Neuronal stem cell (in vitro differentiated cells): ENCODE measurements around the gene PIEZO1.
"Not testable (repeated sequence)": the region's sequence is repeated elsewhere in the genome, so short reads cannot be mapped to it uniquely, and the experiment has no call there.

Experiments
- DNase-seq: peaks from one replicate; pipeline ENCODE4 v3.0.0-alpha.2; 2013; ENCODE audit warnings: low spot score
- H2AFZ ChIP-seq: one replicate; pipeline ENCODE4 v1.6.1; 2013; ENCODE audit warnings: mild to moderate bottlenecking, low read length, inconsistent platforms
- H2AK5ac ChIP-seq: 2 replicates; pipeline ENCODE4 v1.6.1; 2013; ENCODE audit warnings: low read depth, mild to moderate bottlenecking, inconsistent platforms, low read length, moderate library complexity, mixed read lengths
- H2BK120ac ChIP-seq: 2 replicates; pipeline ENCODE4 v1.6.1; 2013; ENCODE audit warnings: low read depth, mild to moderate bottlenecking, inconsistent platforms, low read length, moderate library complexity, mixed read lengths
- H2BK12ac ChIP-seq: one replicate; pipeline ENCODE4 v1.6.1; 2013; ENCODE audit warnings: low read length, inconsistent platforms
- H2BK15ac ChIP-seq: 2 replicates; pipeline ENCODE4 v1.6.1; 2013; ENCODE audit warnings: mild to moderate bottlenecking, low read length, inconsistent platforms, mixed read lengths
- H2BK5ac ChIP-seq: one replicate; pipeline ENCODE4 v1.6.1; 2013; ENCODE audit warnings: inconsistent platforms, mild to moderate bottlenecking, low read length, moderate library complexity
- H3K14ac ChIP-seq: one replicate; pipeline ENCODE4 v1.6.1; 2013; ENCODE audit warnings: low read length, inconsistent platforms
- H3K18ac ChIP-seq: 2 replicates; pipeline ENCODE4 v1.6.1; 2013; ENCODE audit warnings: low read length, inconsistent platforms
- H3K23ac ChIP-seq: 2 replicates; pipeline ENCODE4 v1.6.1; 2013; ENCODE audit warnings: low read depth, mild to moderate bottlenecking, mixed read lengths, low read length, inconsistent platforms; ENCODE audit not compliant: poor library complexity
- H3K27ac ChIP-seq: replicated peaks from 3 replicates; pipeline ENCODE4 v1.5.1; 2013; ENCODE audit warnings: low read length, inconsistent platforms
- H3K27me3 ChIP-seq, 3 experiments: 2 replicates each; pipeline ENCODE4 v1.6.1; 2013; ENCODE audit warnings: low read length in 3 of 3, mild to moderate bottlenecking in 2 of 3, inconsistent platforms in 1 of 3, low read depth in 1 of 3, mixed read lengths in 1 of 3, moderate library complexity in 1 of 3; ENCODE audit not compliant: control insufficient read depth in 3 of 3, insufficient read depth in 3 of 3
- H3K36me3 ChIP-seq, 2 donors: replicated peaks in 1 of 2; 2 replicates each; pipeline ENCODE4 v1.6.1; 2013; ENCODE audit warnings: low read length in 2 of 2; ENCODE audit not compliant: control insufficient read depth in 2 of 2, insufficient read depth in 2 of 2
- H3K4ac ChIP-seq: 2 replicates; pipeline ENCODE4 v1.6.1; 2013; ENCODE audit warnings: inconsistent platforms, mild to moderate bottlenecking, low read length, moderate library complexity
- H3K4me1 ChIP-seq, 2 donors: 1 replicate in 1 of 2; 2 replicates in 1 of 2; pipeline ENCODE4 v1.6.1; 2013; ENCODE audit warnings: low read length in 2 of 2, low read depth in 1 of 2; ENCODE audit not compliant: control insufficient read depth in 2 of 2, insufficient read depth in 1 of 2
- H3K4me2 ChIP-seq: one replicate; pipeline ENCODE4 v1.6.1; 2013; ENCODE audit warnings: mild to moderate bottlenecking, low read length, inconsistent platforms; ENCODE audit not compliant: insufficient read depth, poor library complexity, severe bottlenecking
- H3K4me3 ChIP-seq, 2 donors: 2 replicates each; pipeline ENCODE4 v1.5.1; 2013; ENCODE audit warnings: low read length in 2 of 2, mild to moderate bottlenecking in 2 of 2, inconsistent platforms in 1 of 2, moderate library complexity in 1 of 2
- H3K79me1 ChIP-seq: one replicate; pipeline ENCODE4 v1.6.1; 2013; ENCODE audit warnings: low read depth, mild to moderate bottlenecking, inconsistent platforms, low read length, moderate library complexity
- H3K9ac ChIP-seq: one replicate; pipeline ENCODE4 v1.6.1; 2013; ENCODE audit warnings: mild to moderate bottlenecking, low read depth, low read length, inconsistent platforms; ENCODE audit not compliant: poor library complexity
- H3K9me3 ChIP-seq, 2 donors: replicated peaks in 1 of 2; 2 replicates each; pipeline versions ENCODE3 to v1.6.1; 2013; ENCODE audit warnings: low read length in 2 of 2, mild to moderate bottlenecking in 2 of 2, inconsistent platforms in 1 of 2, low read depth in 1 of 2, mixed read lengths in 1 of 2, moderate library complexity in 1 of 2; ENCODE audit not compliant: control insufficient read depth in 2 of 2, insufficient read depth in 1 of 2
- H4K8ac ChIP-seq: one replicate; pipeline ENCODE4 v1.6.1; 2013; ENCODE audit warnings: low read depth, mild to moderate bottlenecking, inconsistent platforms, low read length, moderate library complexity
- H4K91ac ChIP-seq: one replicate; pipeline ENCODE4 v1.6.1; 2013; ENCODE audit warnings: low read length, low read depth, mild to moderate bottlenecking, inconsistent platforms; ENCODE audit not compliant: poor library complexity
- WGBS, 2 donors: extraction: QIAGEN DNeasy Blood & Tissue Kit; methylation state at CpG; one replicate each; pipeline ENCODE4 v1.1.7; 2013; ENCODE audit warnings: missing lambda C conversion rate in 2 of 2, mixed read lengths in 1 of 2; ENCODE audit not compliant: insufficient read length in 2 of 2, insufficient replicate concordance in 1 of 2; ENCODE audit errors: extremely low coverage in 2 of 2; 5-methylcytosine and 5-hydroxymethylcytosine counted together

PIEZO1 gene

DNA sequence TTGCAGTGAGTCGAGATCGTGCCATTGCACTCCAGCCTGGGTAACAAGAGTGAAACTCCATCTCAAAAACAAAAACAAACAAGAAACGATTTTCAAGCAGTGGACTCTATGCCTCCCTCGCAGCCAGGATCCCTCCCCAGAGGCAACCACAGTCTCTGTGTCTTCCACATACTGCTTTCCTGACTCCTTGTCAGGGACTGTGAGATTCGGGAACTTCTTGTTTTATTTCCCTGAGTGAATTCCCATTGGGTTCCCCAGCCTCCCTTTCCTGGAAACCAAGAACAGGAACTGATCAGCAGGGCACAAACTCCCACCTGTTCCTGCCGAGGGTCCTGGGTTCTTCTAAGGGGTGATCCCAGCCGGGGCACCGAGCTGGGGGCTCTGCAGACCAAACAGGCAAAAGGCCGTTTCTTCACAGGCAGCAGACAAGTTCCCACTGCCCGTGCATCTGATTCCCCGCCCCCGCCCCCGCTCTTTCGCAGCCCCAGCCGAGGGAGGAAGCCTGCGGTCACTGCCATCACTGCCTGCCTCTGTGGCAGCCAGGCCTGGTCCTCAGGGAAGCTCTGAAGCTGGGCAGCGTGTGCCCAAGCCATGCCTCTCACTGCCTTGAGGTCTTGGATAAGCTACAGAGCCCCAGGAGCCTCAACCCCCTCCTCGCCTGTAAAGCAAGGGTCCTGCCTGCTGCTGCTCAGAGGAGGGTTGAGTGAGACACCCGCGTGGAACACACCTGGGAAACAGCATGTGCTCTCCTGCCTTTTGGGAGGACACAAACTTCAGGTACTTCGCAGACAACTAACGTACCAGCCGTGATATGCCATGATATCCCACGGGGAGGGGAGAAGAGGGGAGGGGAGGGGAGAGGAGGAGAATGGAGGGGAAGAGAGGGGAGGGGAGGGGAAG is 5.5 kb upstream of the PIEZO1 start:
- H2AK5ac ChIP-seq: peak overlapping the region; percentile 71
- no peak overlapping the region for H4K91ac ChIP-seq
- no peaks in the 10 kb centered on the region for H3K9me3 ChIP-seq
- peaks cover 8 to 25% of the 10 kb centered on the region in 2 donors for H3K4me1 ChIP-seq
- no peak overlapping the region for H3K4me3 ChIP-seq
- H3K36me3 ChIP-seq: no peaks in the 10 kb centered on the region
- peak overlapping the region; percentile 74 for H2BK120ac ChIP-seq
- H3K27me3 ChIP-seq: peaks cover 0 to 21% (median 4%) of the 10 kb centered on the region in 3 experiments
- no peaks in the 10 kb centered on the region for H3K79me1 ChIP-seq
- H3K27ac ChIP-seq: no peak overlapping the region
- H3K9ac ChIP-seq: peak overlapping the region; percentile 50
- peak overlapping the region; percentile 88 for H3K18ac ChIP-seq
- peak overlapping the region; percentile 48 for H3K23ac ChIP-seq
- peak overlapping the region; percentile 87 for H2AFZ ChIP-seq
- no CpG with 5 or more reads among the region's 24 CpGs for WGBS, 2 donors
- H3K4ac ChIP-seq: no peak overlapping the region
- H2BK15ac ChIP-seq: peak overlapping the region; percentile 83
- DNase-seq: no peak
- peak overlapping the region; percentile 63 for H3K14ac ChIP-seq
- H3K4me2 ChIP-seq: no peak overlapping the region
- peak overlapping the region; percentile 100 for H2BK12ac ChIP-seq
- H2BK5ac ChIP-seq: no peak overlapping the region
- no peak overlapping the region for H4K8ac ChIP-seq

DNA sequence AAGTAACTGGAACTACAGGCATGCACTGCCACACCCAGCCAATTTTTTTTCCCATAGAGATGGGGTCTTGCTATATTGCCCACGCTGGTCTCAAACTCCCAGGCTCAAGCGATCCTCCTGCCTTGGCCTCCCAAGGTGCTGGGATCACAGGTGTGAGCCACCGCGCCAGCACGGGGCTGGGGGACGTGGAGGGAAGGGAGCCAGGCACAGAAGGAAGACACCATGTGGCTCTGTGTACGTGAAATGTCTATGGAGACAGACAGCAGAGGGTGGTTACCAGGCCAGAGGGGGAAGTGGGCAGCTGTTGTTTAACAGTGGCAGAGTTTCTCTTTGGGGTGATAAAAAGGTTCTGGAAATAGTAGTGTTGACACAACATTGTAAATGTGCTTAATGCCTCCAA is 4.6 kb upstream of the PIEZO1 start:
- no peak for DNase-seq
- peaks cover 8 to 25% of the 10 kb centered on the region in 2 donors for H3K4me1 ChIP-seq
- H3K4me2 ChIP-seq: no peak overlapping the region
- H2BK12ac ChIP-seq: no peak overlapping the region
- H3K9ac ChIP-seq: no peak overlapping the region
- no peak overlapping the region for H3K18ac ChIP-seq
- H3K79me1 ChIP-seq: no peaks in the 10 kb centered on the region
- peak overlapping the region; percentile 52 for H2AK5ac ChIP-seq
- no peak overlapping the region for H2BK5ac ChIP-seq
- H3K4ac ChIP-seq: no peak overlapping the region
- H3K14ac ChIP-seq: no peak overlapping the region
- H2BK15ac ChIP-seq: no peak overlapping the region
- no CpG with 5 or more reads among the region's 7 CpGs for WGBS, 2 donors
- no peaks in the 10 kb centered on the region for H3K9me3 ChIP-seq
- no peak overlapping the region for H2AFZ ChIP-seq
- H3K4me3 ChIP-seq: no peak overlapping the region
- no peak overlapping the region for H3K27ac ChIP-seq
- H3K27me3 ChIP-seq: peaks cover 0 to 21% (median 10%) of the 10 kb centered on the region in 3 experiments
- no peak overlapping the region for H3K23ac ChIP-seq
- H3K36me3 ChIP-seq: no peaks in the 10 kb centered on the region
- no peak overlapping the region for H2BK120ac ChIP-seq
- no peak overlapping the region for H4K8ac ChIP-seq
- no peak overlapping the region for H4K91ac ChIP-seq

DNA sequence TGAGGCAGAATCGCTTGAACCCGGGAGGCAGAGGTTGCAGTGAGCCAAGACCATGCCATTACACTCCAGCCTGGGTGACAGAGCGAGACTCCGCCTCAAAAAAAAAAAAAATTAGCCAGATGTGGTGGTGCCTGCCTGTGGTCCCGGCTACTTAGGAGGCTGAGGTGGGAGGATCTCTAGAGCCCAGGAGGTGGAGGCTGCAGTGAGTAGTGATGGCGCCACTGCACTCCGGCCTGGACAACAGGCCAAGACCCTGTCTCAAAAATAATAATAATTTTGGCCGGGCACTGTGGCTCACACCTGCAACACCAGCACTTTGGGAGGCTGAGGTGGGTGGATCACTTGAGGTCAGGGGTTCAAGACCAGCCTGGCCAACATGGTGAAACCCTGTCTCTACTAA is 3.7 kb upstream of the PIEZO1 start:
- not testable (repeated sequence) for H2BK5ac ChIP-seq, H3K14ac ChIP-seq, H2AK5ac ChIP-seq, H3K9ac ChIP-seq, H2BK15ac ChIP-seq, DNase-seq, H3K23ac ChIP-seq, H2BK120ac ChIP-seq, H3K79me1 ChIP-seq, H3K36me3 ChIP-seq, H4K8ac ChIP-seq, H3K4me2 ChIP-seq, H3K18ac ChIP-seq, H4K91ac ChIP-seq, H3K4me3 ChIP-seq, H3K4ac ChIP-seq, H3K9me3 ChIP-seq, H3K27ac ChIP-seq, H2BK12ac ChIP-seq, H2AFZ ChIP-seq
- peaks cover 0 to 29% (median 16%) of the 10 kb centered on the region in 3 experiments for H3K27me3 ChIP-seq
- no CpG with 5 or more reads among the region's 8 CpGs for WGBS, 2 donors
- peaks cover 8 to 28% of the 10 kb centered on the region in 2 donors for H3K4me1 ChIP-seq

DNA sequence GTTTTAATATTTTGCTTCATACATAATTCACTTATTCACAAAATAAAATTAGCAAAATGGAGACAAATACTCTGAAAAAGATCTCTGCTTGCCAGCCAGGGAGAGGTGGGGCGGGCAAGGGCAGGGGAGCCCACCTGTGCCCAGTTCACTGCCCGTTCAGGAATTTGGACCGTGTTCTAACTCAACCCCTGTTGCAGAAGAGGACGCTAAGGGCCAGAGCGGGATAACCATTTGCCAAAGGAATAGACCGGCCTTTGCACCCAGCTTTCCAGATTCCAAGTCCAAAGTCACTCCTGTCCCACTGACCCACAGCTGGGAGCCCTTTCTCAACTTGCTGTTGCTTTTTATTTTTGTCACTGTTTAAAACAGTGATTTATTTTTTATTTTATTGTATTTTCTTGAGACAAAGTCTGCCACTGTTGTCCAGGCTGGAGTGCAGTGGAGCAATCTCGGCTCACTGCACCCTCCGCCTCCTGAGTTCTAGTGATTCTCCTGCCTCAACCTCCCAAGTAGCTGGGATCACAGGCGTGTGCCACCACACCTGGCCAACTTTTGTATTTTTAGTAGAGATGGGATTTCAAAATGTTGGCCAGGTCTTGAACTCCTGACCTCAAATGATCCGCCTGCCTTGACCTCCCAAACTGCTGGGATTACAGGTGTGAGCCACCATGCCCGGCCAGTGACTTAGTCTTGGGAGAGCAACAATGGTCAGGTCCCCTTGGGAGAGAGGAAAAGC is 2.7 kb upstream of the PIEZO1 start:
- H3K4me3 ChIP-seq: no peak overlapping the region
- no peak overlapping the region for H3K23ac ChIP-seq
- H2BK12ac ChIP-seq: no peak overlapping the region
- no peak overlapping the region for H3K18ac ChIP-seq
- H3K14ac ChIP-seq: no peak overlapping the region
- no CpG with 5 or more reads among the region's 11 CpGs for WGBS, 2 donors
- H2AFZ ChIP-seq: no peak overlapping the region
- peaks cover 3% of the 10 kb centered on the region for H3K79me1 ChIP-seq
- no peak overlapping the region for H2BK15ac ChIP-seq
- no peak overlapping the region for H4K8ac ChIP-seq
- no peak overlapping the region for H4K91ac ChIP-seq
- H3K9ac ChIP-seq: no peak overlapping the region
- no peak overlapping the region for H3K4ac ChIP-seq
- H2BK5ac ChIP-seq: no peak overlapping the region
- H3K27me3 ChIP-seq: peaks cover 0 to 33% (median 18%) of the 10 kb centered on the region in 3 experiments
- peak overlapping the region; percentile 28 for H2AK5ac ChIP-seq
- H3K36me3 ChIP-seq: no peaks in the 10 kb centered on the region
- no peaks in the 10 kb centered on the region for H3K9me3 ChIP-seq
- no peak overlapping the region for H3K27ac ChIP-seq
- peaks cover 10 to 25% of the 10 kb centered on the region in 2 donors for H3K4me1 ChIP-seq
- no peak for DNase-seq
- no peak overlapping the region for H2BK120ac ChIP-seq
- H3K4me2 ChIP-seq: no peak overlapping the region
